Measurements from ENCODE around the gene DUT.

The DUT gene

DNA sequence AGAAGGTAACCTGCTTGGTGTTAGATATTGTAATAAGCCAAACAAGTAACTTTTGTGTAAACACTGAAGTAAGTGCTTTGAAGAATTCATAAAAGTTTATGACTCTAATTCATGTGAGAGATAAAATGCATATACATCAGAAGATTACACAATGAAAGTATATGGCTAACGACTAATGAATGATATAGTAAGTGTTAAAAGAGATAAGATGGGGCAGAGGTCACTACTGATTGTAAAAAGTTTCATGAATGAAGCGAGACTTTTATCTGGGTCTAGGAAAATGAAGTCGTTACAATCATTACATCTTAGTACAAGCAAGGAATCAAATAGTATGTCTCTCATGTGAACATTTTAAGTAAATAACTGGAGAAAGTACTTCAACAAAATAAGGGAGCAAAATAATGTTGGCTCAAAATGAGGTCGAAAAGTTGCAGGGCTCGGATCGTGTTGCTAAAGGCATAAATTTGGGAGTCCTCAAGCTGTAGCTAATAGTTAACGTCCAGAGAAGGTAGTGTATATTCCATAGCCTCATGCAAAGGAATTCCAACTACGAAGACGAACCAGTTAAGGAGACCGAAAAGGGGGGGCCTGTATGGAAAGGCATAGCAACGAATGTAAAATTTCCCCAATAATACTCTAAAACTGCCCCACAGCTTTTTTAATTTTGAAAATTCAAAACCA lies 984 bp upstream of the DUT start:
- DNase-seq = peak; percentile 35

- DNase-seq = peak; percentile 70
Observed at GRCh38 chr15:48331796-48332641, 790 bp downstream of the DUT start.

- DNase-seq = no peak
Observed at GRCh38 chr15:48332642-48333034, 1.4 kb downstream of the DUT start.

DNA sequence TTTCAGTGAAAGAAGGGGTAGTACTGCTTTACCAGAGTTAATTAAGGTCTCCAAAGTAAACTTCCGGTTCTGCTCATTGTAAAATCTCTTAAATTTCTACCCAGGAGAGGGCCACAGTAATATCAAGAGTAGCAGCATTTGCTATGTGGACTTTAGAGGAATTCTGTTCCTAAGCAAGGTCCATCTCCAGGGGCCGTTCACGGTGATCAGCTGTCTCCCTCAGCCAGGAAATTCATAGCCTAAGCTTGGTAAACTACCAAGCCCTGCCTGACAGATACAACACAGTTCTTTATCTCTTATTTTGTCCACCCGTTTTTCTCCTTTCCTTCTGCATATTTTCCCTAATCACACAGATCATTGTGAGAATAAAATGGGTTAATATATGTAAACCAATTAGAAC lies 2.3 kb downstream of the DUT start:
- DNase-seq = no peak

- no peak for DNase-seq
Observed at GRCh38 chr15:48334260-48334659, 3.0 kb downstream of the DUT start.

GRCh38 chr15:48336940-48337339 lies 5.7 kb downstream of the DUT start:
- peak; percentile 25 for DNase-seq

DNA sequence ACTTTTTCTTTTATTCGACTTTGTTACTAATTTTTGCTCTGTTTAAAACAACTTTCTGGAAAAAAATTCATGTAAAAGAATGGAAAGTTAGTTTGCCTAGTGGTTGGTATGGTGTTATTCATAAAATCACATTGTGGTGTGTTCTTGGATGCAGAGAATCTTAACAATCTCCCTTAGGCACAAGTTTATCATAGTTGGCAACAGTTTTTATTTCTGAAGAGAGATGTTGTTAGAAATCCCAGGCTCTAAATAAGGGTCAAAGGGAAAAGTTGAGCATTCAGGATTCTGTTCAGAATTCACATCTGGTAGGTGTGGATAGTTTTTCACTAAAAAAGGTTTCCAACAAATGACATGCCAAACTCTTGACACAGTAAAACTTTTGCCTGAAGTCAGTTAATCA lies 6.4 kb downstream of the DUT start:
- DNase-seq = no peak

DNA sequence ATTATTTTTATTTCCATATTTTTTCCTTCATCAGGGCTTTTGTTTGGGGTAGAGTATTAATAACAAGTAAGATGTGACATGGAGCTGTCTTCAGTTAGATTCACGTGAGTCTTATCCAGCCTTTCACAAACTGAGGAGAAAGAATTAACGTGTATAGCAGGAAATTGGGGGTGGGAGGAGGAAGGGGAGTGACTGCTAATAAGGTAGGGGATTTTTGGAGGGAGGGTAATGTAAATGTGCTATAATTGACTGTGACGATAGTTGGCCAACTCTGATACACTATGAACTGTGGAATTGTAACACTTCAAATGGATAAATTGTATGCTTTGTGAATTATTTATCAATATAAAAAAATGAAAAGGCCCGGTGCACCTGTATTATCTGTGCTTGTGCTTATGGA lies 8.9 kb downstream of the DUT start:
- no peak for DNase-seq

DNA sequence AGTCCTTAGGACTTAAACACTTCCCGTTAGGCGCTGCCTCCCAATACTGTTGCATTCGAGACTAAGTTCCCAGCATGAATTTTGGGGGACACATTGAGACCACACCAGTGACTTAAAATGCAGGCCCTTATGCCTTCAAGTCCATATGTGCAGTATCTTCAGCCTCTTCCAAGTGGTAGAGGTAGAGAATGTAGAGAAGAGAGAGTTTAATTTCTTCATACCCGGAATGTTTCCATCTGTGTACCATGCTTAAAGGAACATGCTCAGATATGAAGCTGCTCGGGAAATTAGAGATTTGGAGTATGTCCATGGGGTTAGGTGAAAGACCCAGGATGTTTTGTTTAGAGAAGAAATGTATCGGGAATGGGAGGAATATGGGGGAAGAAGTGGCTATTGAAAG lies 12.6 kb downstream of the DUT start:
- no peak for DNase-seq

DNA sequence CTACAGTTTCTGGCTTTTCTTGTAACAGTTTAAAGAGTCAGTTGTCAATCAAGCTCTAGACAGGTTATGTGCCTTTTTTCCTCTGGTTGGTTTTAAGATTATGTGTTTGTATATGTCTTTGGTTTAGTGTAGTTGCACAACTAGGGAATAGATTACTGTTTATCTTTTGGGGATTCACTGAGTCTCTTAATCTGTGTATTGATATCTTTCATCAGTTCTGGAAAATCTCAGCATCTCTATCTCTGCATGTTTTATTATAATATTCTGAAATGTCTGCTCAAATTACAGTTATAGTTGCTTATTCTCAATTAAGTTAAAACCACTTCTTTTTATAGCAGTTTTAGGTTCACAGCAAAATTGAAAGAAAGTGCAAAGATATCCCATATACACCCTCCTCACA lies 14.3 kb downstream of the DUT start:
- DNase-seq = no peak

- DNase-seq = peak; percentile 69
Observed at GRCh38 chr15:48352474-48353072, 21.3 kb downstream of the DUT start.

- peak; percentile 26 for DNase-seq
Observed at GRCh38 chr15:48354694-48355303, 23.6 kb downstream of the DUT start.

- DNase-seq = peak; percentile 31
Observed at GRCh38 chr15:48355377-48355776, 24.1 kb downstream of the DUT start.

- peak; percentile 47 for DNase-seq
Observed at GRCh38 chr15:48358229-48359152, 27.3 kb downstream of the DUT start.

GRCh38 chr15:48360841-48361240 lies 29.6 kb downstream of the DUT start:
- peak; percentile 75 for DNase-seq

DNA sequence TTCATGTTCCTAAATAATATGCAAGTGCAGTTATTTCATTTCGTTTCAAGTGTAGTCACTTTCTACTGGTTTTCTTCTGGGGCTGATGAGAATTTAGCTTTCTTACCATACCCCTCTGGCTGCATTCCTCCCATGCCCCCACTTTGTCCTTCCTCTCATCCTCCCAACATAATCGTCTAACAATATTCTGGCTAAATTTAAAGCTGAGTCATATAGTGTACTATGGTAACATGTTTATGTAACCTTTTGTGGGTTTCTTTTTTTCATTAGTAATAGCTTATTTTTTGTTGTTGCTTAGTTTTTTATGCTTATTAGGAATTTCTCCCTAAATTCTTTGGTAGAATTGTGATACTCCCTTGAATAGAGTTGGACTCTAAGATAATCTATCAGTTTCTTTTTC lies 30.5 kb downstream of the DUT start:
- peak; percentile 80 for DNase-seq

- no peak for DNase-seq
Observed at GRCh38 chr15:48363474-48363873, 32.2 kb downstream of the DUT start.

DNA sequence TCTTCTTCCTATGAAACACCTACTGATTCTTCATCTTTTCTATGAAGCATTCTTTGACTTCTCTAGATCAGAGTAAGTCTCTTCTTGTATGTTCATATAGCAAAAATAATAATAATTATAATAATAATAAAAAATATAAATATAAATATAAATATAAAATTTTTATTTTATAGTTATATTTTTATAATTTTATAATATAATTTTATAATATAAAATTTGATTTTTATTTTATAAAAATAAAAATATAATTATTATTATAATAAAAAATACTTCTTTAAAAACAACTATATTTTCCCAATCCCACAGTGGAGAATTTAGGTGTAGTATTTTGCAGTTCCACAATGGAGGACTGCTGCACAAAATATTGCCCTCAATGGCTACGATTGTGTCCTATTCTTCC lies 34.3 kb downstream of the DUT start:
- DNase-seq = no peak

DNA sequence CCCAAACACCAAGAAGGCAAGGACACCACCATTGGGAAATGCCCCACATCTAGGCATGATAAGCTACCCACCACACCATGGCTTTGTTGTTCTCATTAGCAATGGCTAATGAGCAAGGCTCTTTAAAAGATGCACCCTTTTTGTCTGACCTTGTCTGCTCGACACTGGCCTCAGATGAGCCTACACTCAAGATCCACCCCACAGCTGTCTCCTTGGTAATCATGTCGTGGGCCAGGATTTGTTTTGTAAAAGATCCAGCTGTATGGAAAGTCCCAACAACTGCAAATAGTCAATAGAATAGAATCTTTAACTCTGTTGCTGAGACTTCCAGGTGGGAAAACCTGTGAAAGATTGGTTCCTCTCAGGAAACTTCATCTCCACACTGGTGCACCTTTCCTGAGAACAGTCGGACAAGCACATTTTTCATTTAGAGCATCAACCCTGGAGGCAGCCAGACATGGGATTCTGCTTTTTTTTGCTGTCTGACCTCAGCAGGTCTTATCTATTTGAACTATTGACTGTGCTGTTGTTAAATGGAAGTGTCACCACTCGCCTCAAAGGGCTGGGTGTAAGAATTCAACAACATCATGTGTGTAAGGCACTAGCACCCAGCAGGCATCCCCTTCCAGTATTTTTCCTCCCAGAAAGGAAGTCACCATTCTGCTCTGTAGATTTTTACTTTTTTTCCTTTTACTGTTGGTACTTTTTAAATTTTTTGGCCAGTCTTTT lies 35.5 kb downstream of the DUT start:
- DNase-seq = peak; percentile 18

DNA sequence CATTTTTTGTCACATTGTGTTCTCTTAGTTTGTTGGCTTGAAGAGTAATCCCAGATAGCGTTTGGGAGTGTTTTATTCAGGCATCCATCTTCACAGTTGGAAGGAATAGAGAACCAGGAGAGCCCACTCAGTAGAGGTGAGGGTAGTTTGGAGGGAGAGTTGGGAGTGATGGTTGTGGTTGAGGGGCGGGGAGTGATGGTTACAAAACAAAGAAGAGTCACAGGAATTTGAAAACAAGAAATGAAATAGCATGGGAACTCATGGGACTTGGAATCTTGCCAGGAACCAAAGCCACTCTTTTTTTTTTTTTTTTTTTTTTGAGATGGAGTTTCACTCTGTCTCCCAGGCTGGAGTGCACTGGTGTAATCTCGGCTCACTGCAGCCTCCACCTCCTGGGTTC lies 36.3 kb downstream of the DUT start:
- DNase-seq = peak; percentile 36

DNA sequence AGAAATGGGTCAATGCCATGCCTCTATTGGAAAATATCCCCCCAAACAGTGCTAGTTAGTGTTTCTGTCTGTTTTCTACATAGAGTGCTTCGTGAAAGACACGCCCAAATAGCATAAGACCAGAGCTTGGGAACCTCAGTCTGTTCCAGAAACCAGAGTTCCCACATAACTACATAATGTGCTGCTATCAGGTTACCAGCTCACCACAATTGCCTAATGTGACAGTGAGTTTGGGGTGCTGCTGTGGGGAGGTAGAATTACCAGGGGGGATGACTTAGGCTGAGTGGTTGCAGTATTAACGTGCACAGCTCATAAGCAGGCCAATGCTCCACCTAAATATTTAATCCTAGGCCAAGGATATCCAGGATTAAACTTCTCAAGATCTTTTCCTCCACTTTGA lies 39.2 kb downstream of the DUT start:
- DNase-seq = peak; percentile 44

DNA sequence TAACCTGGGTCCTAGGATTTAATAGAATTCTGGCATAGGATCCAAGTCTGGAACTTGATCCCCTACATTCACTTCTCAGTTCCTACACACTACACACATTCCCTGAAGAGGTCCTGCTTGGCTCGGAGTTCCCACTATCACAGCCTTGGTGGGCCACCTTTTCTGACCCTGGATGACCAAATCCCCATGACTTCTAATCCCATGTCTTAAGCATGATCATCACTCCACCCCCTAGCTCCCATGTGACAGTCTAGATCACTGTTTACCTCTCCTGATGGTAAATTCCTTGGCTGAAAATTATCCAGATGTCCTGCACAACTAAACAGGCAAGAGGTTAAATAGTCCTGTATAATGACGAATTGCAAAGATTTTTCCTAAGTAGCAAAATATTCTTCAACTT lies 40.3 kb downstream of the DUT start:
- no peak for DNase-seq
